C4-2B (cell line): ENCODE results near the gene PLN.

ENCODE experiments used
- ZFX ChIP-seq: fragments of 450-650 bp; IDR thresholded peaks from 2 replicates; pipeline ENCODE4 v1.6.1; 2017
- TF ChIP-seq, protein P1 (sequence below): fragments of 450-650 bp; conservative IDR thresholded peaks from 2 replicates; pipeline ENCODE4 v1.5.1; 2017; ENCODE audit warnings: mild to moderate bottlenecking

DNA sequence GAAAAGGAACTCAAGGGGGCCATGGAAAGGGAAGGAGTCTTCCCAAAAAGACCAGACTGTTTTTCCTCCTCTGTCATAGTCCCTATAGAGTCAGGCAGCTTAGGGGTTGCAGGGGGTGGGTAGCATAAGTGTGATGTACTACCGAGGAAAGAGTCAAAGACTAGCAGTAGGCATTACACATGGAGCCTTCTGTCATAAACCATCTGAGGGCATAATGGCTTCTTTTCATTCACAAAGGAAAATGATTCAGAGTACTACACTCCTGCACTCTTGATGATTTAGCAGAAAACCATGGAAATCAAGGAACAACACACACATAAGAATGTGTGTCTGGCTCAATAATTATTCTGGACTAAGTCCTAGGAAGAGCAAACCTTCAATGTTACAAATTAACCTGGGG, 14.9 kb downstream of the PLN start:
- TF ChIP-seq, protein P1, sequence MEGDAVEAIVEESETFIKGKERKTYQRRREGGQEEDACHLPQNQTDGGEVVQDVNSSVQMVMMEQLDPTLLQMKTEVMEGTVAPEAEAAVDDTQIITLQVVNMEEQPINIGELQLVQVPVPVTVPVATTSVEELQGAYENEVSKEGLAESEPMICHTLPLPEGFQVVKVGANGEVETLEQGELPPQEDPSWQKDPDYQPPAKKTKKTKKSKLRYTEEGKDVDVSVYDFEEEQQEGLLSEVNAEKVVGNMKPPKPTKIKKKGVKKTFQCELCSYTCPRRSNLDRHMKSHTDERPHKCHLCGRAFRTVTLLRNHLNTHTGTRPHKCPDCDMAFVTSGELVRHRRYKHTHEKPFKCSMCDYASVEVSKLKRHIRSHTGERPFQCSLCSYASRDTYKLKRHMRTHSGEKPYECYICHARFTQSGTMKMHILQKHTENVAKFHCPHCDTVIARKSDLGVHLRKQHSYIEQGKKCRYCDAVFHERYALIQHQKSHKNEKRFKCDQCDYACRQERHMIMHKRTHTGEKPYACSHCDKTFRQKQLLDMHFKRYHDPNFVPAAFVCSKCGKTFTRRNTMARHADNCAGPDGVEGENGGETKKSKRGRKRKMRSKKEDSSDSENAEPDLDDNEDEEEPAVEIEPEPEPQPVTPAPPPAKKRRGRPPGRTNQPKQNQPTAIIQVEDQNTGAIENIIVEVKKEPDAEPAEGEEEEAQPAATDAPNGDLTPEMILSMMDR = no peak
- no peak for TF ChIP-seq ZFX
